ENCODE measurements around the gene TTLL13.

TTLL13 gene

GRCh38 chr15:90208356-90208755 is 41.0 kb upstream of the TTLL13 start:
- Histone ChIP-seq H3K27ac (ENCODE audit: low read depth, low read length) (no peak overlapping the region), H3K4me1 (ENCODE audit: insufficient read depth, low read length) (peaks cover 72% of the 10 kb centered on the region), H3K9me3 (ENCODE audit: low read length) (no peaks in the 10 kb centered on the region), H3K36me3 (ENCODE audit: insufficient read depth, low read length) (peaks cover 29% of the 10 kb centered on the region), H3K4me3 (ENCODE audit: low read depth in 1 of 2, low read length in 2 of 2) (no peak overlapping the region), H3K27me3 (ENCODE audit: control insufficient read depth in 1 of 2, insufficient read depth in 2 of 2, low read length in 2 of 2) (no peaks in the 10 kb centered on the region), H3K9ac (ENCODE audit: low read length) (no peak overlapping the region)

DNA sequence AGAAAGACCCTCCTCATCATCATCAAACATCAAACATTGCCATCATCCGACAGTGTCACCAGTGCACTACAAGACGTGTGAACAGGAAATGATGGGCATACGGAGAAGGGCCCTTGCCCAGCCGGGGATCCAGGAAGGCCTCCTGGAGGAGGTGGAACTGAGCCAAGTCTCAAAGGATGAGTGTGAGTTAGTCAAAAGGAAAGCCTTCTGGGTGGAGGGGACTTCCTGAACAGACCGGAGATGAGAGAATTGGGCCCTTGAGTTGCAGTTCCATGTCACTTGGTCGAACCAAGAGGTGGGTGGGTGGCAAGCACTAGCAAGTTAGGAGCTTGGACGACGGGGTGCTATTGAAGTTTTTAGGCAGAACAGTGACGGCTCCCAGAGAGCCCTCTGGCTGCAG is 39.8 kb upstream of the TTLL13 start:
- Histone ChIP-seq H3K27me3 (ENCODE audit: control insufficient read depth in 1 of 2, insufficient read depth in 2 of 2, low read length in 2 of 2) (no peaks in the 10 kb centered on the region), H3K27ac (ENCODE audit: low read depth, low read length) (no peak overlapping the region), H3K4me1 (ENCODE audit: insufficient read depth, low read length) (peaks cover 68% of the 10 kb centered on the region), H3K9me3 (ENCODE audit: low read length) (no peaks in the 10 kb centered on the region), H3K36me3 (ENCODE audit: insufficient read depth, low read length) (peaks cover 20% of the 10 kb centered on the region), H3K9ac (ENCODE audit: low read length) (no peak overlapping the region), H3K4me3 (ENCODE audit: low read depth in 1 of 2, low read length in 2 of 2) (no peak overlapping the region)

GRCh38 chr15:90210593-90210992 is 38.8 kb upstream of the TTLL13 start:
- H3K4me3 ChIP-seq (ENCODE audit: low read depth in 1 of 2, low read length in 2 of 2) = no peak overlapping the region
- H3K27ac ChIP-seq (ENCODE audit: low read depth, low read length) = no peak overlapping the region
- H3K36me3 ChIP-seq (ENCODE audit: insufficient read depth, low read length) = peaks cover 20% of the 10 kb centered on the region
- H3K9ac ChIP-seq (ENCODE audit: low read length) = no peak overlapping the region
- H3K4me1 ChIP-seq (ENCODE audit: insufficient read depth, low read length) = peaks cover 65% of the 10 kb centered on the region
- no peaks in the 10 kb centered on the region for H3K27me3 ChIP-seq (ENCODE audit: control insufficient read depth in 1 of 2, insufficient read depth in 2 of 2, low read length in 2 of 2)
- no peaks in the 10 kb centered on the region for H3K9me3 ChIP-seq (ENCODE audit: low read length)

DNA sequence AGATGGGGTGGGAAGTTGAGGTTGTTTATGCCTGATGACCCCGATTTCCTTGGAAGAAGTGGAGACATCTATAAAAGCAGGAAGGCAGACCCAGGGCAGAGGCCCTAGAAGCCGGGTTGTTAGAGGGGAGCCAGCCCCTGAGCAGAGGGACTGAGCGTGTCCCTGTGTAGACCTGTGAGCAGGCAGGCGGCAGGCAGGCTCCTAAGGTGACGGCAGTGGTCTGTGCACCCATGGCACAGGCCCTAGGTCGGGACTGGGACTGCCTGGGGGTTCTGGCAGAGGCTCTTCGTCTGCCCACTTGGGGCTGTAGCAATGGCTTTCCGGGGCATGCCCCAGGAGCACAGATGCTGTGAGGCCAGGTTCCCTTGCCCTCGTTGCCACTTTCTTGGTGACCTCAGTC is 38.3 kb upstream of the TTLL13 start:
- Histone ChIP-seq H3K9ac (ENCODE audit: low read length) (no peak overlapping the region), H3K4me1 (ENCODE audit: insufficient read depth, low read length) (peaks cover 61% of the 10 kb centered on the region), H3K27me3 (ENCODE audit: control insufficient read depth in 1 of 2, insufficient read depth in 2 of 2, low read length in 2 of 2) (no peaks in the 10 kb centered on the region), H3K9me3 (ENCODE audit: low read length) (no peaks in the 10 kb centered on the region), H3K27ac (ENCODE audit: low read depth, low read length) (no peak overlapping the region), H3K36me3 (ENCODE audit: insufficient read depth, low read length) (peaks cover 20% of the 10 kb centered on the region), H3K4me3 (ENCODE audit: low read depth in 1 of 2, low read length in 2 of 2) (no peak overlapping the region)

DNA sequence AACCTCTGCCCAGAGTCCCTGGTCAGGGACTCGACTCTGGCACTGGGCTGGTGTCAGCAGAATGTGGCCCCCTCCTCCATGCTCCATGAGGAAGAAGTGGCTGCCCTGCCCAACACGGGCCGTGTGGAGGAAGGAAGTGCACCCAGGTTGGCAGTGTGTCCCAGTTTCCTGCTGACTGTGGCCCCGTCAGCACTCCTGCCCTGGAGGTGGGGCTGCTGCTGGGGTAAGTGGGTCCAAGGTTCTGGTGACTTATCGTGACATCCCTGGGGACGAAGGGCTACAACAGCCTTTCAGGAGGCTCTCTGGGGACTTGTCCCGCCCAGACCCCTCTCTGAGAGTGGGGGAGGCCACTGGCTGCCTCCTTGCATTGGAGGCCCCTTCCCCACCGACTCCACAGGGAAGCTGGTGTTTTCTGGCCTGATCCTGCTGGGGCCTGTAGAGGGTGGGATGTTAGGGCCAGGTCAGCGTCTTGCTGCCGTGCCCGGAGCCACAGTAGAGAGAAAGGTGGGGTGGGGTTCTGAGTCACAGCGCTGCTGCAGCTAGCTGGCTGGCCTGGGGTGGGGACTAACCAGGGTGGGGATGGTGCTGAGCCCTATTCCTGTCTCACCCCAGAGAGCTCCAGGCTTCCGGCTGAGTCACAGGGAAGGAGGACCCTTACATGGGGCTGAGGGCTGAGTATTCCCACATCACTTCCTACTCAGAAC is 37.8 kb upstream of the TTLL13 start:
- no peaks in the 10 kb centered on the region for H3K27me3 ChIP-seq (ENCODE audit: control insufficient read depth in 1 of 2, insufficient read depth in 2 of 2, low read length in 2 of 2)
- no peaks in the 10 kb centered on the region for H3K9me3 ChIP-seq (ENCODE audit: low read length)
- H3K4me1 ChIP-seq (ENCODE audit: insufficient read depth, low read length) = peaks cover 56% of the 10 kb centered on the region
- H3K36me3 ChIP-seq (ENCODE audit: insufficient read depth, low read length) = peaks cover 18% of the 10 kb centered on the region
- H3K4me3 ChIP-seq (ENCODE audit: low read depth in 1 of 2, low read length in 2 of 2) = no peak overlapping the region
- H3K9ac ChIP-seq (ENCODE audit: low read length) = no peak overlapping the region
- peak overlapping the region; percentile 24 for H3K27ac ChIP-seq (ENCODE audit: low read depth, low read length)

GRCh38 chr15:90212221-90213098 is 36.9 kb upstream of the TTLL13 start:
- H3K9ac ChIP-seq (ENCODE audit: low read length) = no peak overlapping the region
- peak overlapping the region; percentile 34 for H3K27ac ChIP-seq (ENCODE audit: low read depth, low read length)
- peaks cover 51% of the 10 kb centered on the region for H3K4me1 ChIP-seq (ENCODE audit: insufficient read depth, low read length)

DNA sequence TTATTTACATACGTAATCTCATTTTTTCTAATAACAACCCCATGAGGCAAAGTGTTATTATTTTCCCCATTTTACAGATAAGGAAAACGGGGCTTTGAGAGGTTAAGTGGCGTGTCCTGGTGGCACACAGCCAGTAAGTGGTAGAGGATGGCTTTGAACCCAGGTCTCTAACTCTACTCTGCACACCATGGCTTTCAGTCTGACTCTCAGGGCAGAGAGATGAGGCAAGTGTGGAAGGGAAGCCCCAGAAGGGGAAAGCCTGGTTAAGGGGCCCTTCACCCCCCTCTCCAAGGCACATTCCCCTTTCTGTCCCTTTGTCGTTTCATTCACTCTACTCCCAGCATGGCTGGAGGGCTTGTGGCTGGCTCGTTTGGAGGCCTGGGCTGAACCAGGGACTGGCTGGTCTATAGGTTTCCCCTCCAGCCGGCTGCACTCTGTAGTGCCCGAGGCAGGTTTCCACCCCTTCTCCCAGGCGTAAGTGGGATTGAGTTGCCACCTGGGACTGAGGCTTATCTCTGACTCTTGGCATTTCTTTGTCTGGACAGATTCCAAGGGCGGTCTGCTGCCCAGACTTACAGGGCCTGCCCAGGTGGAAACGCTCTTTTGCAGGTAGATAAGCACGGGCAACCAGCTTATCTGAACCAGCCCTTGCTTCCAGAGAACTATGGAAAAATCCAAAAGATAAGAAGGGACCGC is 36.1 kb upstream of the TTLL13 start:
- H3K4me1 ChIP-seq (ENCODE audit: insufficient read depth, low read length) = peaks cover 51% of the 10 kb centered on the region
- H3K4me3 ChIP-seq (ENCODE audit: low read depth in 1 of 2, low read length in 2 of 2) = no peak overlapping the region
- no peaks in the 10 kb centered on the region for H3K9me3 ChIP-seq (ENCODE audit: low read length)
- no peak overlapping the region for H3K9ac ChIP-seq (ENCODE audit: low read length)
- no peak overlapping the region for H3K27ac ChIP-seq (ENCODE audit: low read depth, low read length)
- H3K27me3 ChIP-seq (ENCODE audit: control insufficient read depth in 1 of 2, insufficient read depth in 2 of 2, low read length in 2 of 2) = no peaks in the 10 kb centered on the region
- H3K36me3 ChIP-seq (ENCODE audit: insufficient read depth, low read length) = peaks cover 19% of the 10 kb centered on the region

More at GRCh38 chr15:90212221-90213098, 36.9 kb upstream of the TTLL13 start:
- H3K9me3 ChIP-seq (ENCODE audit: low read length) = no peaks in the 10 kb centered on the region
- H3K27me3 ChIP-seq (ENCODE audit: control insufficient read depth in 1 of 2, insufficient read depth in 2 of 2, low read length in 2 of 2) = no peaks in the 10 kb centered on the region
- H3K36me3 ChIP-seq (ENCODE audit: insufficient read depth, low read length) = peaks cover 16% of the 10 kb centered on the region
- H3K4me3 ChIP-seq (ENCODE audit: low read depth in 1 of 2, low read length in 2 of 2) = no peak overlapping the region

GRCh38 chr15:90213818-90214204 is 35.5 kb upstream of the TTLL13 start:
- Histone ChIP-seq H3K27ac (ENCODE audit: low read depth, low read length) (no peak overlapping the region), H3K4me1 (ENCODE audit: insufficient read depth, low read length) (peaks cover 51% of the 10 kb centered on the region), H3K4me3 (ENCODE audit: low read depth in 1 of 2, low read length in 2 of 2) (no peak overlapping the region), H3K36me3 (ENCODE audit: insufficient read depth, low read length) (peaks cover 19% of the 10 kb centered on the region), H3K9ac (ENCODE audit: low read length) (no peak overlapping the region), H3K9me3 (ENCODE audit: low read length) (no peaks in the 10 kb centered on the region), H3K27me3 (ENCODE audit: control insufficient read depth in 1 of 2, insufficient read depth in 2 of 2, low read length in 2 of 2) (no peaks in the 10 kb centered on the region)

GRCh38 chr15:90214553-90215196 is 34.7 kb upstream of the TTLL13 start:
- Histone ChIP-seq H3K4me3 (ENCODE audit: low read depth in 1 of 2, low read length in 2 of 2) (no peak overlapping the region), H3K27ac (ENCODE audit: low read depth, low read length) (no peak overlapping the region), H3K36me3 (ENCODE audit: insufficient read depth, low read length) (peaks cover 15% of the 10 kb centered on the region)

GRCh38 chr15:90217671-90218394 is 31.5 kb upstream of the TTLL13 start:
- Histone ChIP-seq H3K4me1 (ENCODE audit: insufficient read depth, low read length) (peaks cover 38% of the 10 kb centered on the region), H3K36me3 (ENCODE audit: insufficient read depth, low read length) (peaks cover 8% of the 10 kb centered on the region), H3K27me3 (ENCODE audit: control insufficient read depth in 1 of 2, insufficient read depth in 2 of 2, low read length in 2 of 2) (no peaks in the 10 kb centered on the region), H3K4me3 (ENCODE audit: low read depth in 1 of 2, low read length in 2 of 2) (no peak overlapping the region), H3K9ac (ENCODE audit: low read length) (no peak overlapping the region), H3K9me3 (ENCODE audit: low read length) (no peaks in the 10 kb centered on the region), H3K27ac (ENCODE audit: low read depth, low read length) (no peak overlapping the region)

More at GRCh38 chr15:90214553-90215196, 34.7 kb upstream of the TTLL13 start:
- Histone ChIP-seq H3K9me3 (ENCODE audit: low read length) (no peaks in the 10 kb centered on the region), H3K4me1 (ENCODE audit: insufficient read depth, low read length) (peaks cover 56% of the 10 kb centered on the region), H3K27me3 (ENCODE audit: control insufficient read depth in 1 of 2, insufficient read depth in 2 of 2, low read length in 2 of 2) (no peaks in the 10 kb centered on the region), H3K9ac (ENCODE audit: low read length) (no peak overlapping the region)

Measured in muscle layer of colon (tissue), 2 donors.